Measurements from ENCODE around the gene FGFR4.
"Not testable (repeated sequence)": the region's sequence is repeated elsewhere in the genome, so short reads cannot be mapped to it uniquely, and the experiment has no call there.

FGFR4 gene

GRCh38 chr5:177044641-177045040 lies 42.1 kb upstream of the FGFR4 start:
- TF ChIP-seq, protein P1, sequence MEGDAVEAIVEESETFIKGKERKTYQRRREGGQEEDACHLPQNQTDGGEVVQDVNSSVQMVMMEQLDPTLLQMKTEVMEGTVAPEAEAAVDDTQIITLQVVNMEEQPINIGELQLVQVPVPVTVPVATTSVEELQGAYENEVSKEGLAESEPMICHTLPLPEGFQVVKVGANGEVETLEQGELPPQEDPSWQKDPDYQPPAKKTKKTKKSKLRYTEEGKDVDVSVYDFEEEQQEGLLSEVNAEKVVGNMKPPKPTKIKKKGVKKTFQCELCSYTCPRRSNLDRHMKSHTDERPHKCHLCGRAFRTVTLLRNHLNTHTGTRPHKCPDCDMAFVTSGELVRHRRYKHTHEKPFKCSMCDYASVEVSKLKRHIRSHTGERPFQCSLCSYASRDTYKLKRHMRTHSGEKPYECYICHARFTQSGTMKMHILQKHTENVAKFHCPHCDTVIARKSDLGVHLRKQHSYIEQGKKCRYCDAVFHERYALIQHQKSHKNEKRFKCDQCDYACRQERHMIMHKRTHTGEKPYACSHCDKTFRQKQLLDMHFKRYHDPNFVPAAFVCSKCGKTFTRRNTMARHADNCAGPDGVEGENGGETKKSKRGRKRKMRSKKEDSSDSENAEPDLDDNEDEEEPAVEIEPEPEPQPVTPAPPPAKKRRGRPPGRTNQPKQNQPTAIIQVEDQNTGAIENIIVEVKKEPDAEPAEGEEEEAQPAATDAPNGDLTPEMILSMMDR (conservative IDR thresholded peaks at IDR 0.05; ENCODE audit: low read depth), result no peak
- CTCF ChIA-PET, result interaction anchor here (0.5 to 1.3 kb wide), 3 partner anchors 23 to 68 kb away, joined by 3 read pairs; no protein-coding TSS in a partner anchor
- no peak for DNase-seq (ENCODE audit: low spot score)
- H3K27ac ChIP-seq, result no peak overlapping the region
- POLR2A ChIA-PET (ENCODE audit: low non-redundant PET), result no interaction called here

DNA sequence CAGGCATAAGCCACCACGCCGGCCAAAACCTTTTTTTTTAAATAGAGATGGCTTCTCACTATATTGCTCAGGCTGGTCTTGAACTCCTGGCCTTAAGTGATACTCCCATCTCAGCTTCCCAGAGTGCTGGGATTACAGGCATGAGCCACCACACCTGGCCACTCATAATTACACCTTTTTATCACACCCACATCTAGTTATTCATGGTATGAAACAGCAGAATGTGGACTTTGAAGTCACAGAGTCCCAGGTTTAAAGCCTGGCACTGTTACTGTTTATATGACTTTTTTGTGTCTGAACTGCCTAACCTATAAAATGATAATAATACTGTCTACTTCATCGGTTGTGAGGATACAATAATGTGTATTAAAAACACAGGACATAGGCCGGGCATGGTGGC lies 41.1 kb upstream of the FGFR4 start:
- TF ChIP-seq, protein P1 (conservative IDR thresholded peaks at IDR 0.05; ENCODE audit: low read depth), result no peak
- no peak overlapping the region for H3K27ac ChIP-seq
- no peak for DNase-seq (ENCODE audit: low spot score)
- ChIA-PET CTCF (no interaction called here), POLR2A (ENCODE audit: low non-redundant PET) (no interaction called here)

DNA sequence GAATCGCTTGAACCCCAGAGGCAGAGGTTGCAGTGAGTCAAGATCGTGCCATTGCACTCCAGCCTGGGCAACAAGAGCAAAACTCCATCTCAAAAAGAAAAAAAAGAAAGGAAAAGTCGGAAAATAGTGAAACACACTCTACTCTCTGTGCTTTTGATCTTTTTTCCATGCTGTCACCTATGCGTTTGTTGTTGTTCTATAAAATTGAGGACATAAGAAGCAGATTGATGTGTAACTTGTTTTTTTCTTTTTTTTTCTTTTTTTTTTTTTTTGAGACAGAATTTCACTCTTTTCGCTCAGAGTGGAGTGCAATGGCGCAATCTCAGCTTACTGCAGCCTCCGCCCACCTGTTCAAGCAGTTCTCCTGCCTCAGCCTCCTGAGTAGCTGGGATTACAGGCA lies 38.2 kb upstream of the FGFR4 start:
- CTCF ChIA-PET, result interaction anchor here (0.7 kb wide), 1 partner anchor 146 kb away, joined by 3 read pairs; no protein-coding TSS in a partner anchor
- H3K27ac ChIP-seq; POLR2A ChIA-PET (ENCODE audit: low non-redundant PET); DNase-seq (ENCODE audit: low spot score): not testable (repeated sequence)

DNA sequence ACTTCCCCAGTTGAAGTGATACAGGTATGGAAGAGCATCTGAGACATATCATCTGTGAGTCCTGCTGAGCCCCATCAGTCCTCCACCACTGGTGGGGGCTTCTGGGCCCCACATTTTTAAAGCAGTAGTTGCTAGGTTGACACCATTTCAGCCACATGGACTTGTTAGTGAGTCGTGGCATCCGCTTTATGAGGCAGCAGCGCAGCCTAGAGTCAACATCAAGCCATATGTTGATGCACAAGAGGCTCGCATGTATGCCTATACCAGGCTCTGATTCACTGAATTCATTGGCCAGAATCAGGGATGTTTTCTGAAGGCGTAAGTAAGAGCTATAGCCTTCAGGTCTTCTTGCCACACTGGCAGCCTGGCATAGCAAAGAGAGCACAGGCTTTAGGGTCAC lies 37.4 kb upstream of the FGFR4 start:
- CTCF ChIA-PET, result interaction anchor here (0.6 to 0.7 kb wide), 2 partner anchors 25 to 388 kb away, joined by 4 to 5 read pairs; no protein-coding TSS in a partner anchor
- DNase-seq (ENCODE audit: low spot score), result no peak

DNA sequence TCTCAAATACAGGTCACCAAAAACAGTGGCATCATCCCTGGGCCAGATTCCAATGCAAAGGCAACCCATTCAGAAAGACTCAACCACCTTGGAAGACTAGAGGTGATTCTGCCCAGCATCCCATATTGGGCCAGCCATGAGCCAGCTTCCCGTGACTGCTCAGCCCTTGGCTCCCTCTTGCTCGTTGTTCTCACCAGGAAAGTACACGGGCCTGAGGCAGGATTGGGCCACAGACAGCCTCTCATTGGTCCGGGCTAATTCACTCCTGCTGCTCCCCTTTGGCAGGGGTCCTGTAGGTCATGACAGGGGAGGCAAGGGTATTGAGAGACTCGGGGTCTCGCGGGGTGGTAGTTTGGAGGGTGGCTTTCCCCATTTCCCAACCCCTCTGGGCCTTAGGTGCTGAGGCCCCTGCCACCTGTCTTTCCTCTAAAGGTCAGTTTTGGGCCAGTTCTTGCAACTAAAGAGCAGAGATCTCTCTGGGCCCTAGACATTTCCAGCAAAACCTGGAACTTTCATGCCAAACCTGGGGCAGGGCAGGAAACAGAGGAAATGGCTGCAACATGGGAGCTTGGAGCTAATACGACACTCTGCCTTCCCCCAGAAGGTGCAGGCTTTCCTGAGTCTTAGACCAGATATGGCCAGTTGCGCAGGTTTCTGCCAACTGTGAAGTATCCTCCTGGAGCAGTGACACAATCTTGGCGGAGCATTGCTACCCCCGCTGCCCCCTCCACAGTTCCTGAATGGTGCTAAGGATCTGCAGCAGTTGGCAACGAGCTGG lies 22.0 kb upstream of the FGFR4 start:
- ChIA-PET POLR2A (ENCODE audit: low non-redundant PET) (no interaction called here), CTCF (interaction anchor here (0.7 kb wide), 1 partner anchor 9 kb away, joined by 3 read pairs; no protein-coding TSS in a partner anchor)
- TF ChIP-seq, protein P1 (conservative IDR thresholded peaks at IDR 0.05; ENCODE audit: low read depth), result no peak
- no peak overlapping the region for H3K27ac ChIP-seq
- no peak for DNase-seq (ENCODE audit: low spot score)

More for the DNA sequence above, 37.4 kb upstream of the FGFR4 start:
- TF ChIP-seq, protein P1 (conservative IDR thresholded peaks at IDR 0.05; ENCODE audit: low read depth), result no peak
- POLR2A ChIA-PET (ENCODE audit: low non-redundant PET), result no interaction called here
- H3K27ac ChIP-seq, result no peak overlapping the region

DNA sequence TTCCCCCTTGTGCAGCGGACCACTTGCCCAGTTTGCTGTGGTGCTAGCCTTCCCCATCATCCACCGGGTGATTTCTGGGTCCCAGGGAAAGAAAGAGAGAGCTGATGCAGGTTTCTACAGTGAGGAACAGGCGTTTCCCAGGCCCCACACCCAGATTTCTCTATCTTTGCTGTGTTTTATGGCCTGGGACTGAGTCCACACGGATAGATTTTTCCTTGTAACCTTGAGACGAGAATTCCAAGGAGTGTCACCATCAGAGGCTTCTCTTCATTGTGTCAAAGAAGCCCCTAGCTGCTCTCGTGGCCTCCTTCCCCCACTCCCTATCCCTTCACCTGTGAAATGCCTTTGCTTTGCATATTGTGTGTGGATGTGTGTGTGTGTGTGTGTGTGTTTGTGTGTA lies 21.2 kb upstream of the FGFR4 start:
- no peak for DNase-seq (ENCODE audit: low spot score)
- TF ChIP-seq, protein P1 (conservative IDR thresholded peaks at IDR 0.05; ENCODE audit: low read depth), result no peak
- ChIA-PET POLR2A (ENCODE audit: low non-redundant PET) (no interaction called here), CTCF (interaction anchor here (0.5 to 0.7 kb wide), 2 partner anchors 8 to 48 kb away, joined by 3 read pairs; no protein-coding TSS in a partner anchor)
- H3K27ac ChIP-seq, result no peak overlapping the region

DNA sequence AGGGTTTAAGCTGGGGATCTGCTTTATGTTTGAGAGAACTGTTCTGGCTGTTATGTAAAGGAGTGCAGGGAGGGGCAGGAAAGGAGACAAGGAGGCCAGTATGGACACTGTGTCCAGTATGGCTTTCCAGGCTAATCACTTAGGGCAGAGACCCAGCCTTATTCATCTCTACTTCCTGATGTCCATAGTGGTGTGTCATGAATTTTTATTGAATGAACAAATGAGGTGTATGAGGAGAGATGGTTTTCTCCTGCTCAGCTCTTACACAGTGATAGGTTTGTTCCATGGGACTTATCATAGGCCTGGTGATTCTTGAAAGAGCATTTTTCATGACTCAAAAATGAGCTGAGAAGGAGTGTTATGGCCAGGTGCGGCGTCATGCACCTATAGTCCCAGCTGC lies 20.5 kb upstream of the FGFR4 start:
- POLR2A ChIA-PET (ENCODE audit: low non-redundant PET), result no interaction called here
- TF ChIP-seq, protein P1 (conservative IDR thresholded peaks at IDR 0.05; ENCODE audit: low read depth), result no peak

More for the DNA sequence above, 20.5 kb upstream of the FGFR4 start:
- H3K27ac ChIP-seq, result no peak overlapping the region
- CTCF ChIA-PET, result interaction anchor here (0.5 to 1.2 kb wide), 2 partner anchors 46 to 48 kb away, joined by 3 read pairs; no protein-coding TSS in a partner anchor
- no peak for DNase-seq (ENCODE audit: low spot score)
